Muscle of leg (tissue), 11 donors: ENCODE measurements around the gene UAP1L1. TPM values are rescaled to one million over a fixed set of nuclear protein-coding genes. Genes with fewer than 3 reads are reported as not detected.
A peak's percentile ranks its signal among the peaks of the same experiment; 100 is the strongest.

Experiments used
- DNase-seq: peaks from one replicate; pipeline ENCODE4 v3.0.0; 2013
- H3K27ac ChIP-seq: one replicate; pipeline ENCODE4 v1.5.1; 2013; ENCODE audit warnings: mild to moderate bottlenecking, low read length, control low read depth
- H3K27me3 ChIP-seq: one replicate; pipeline ENCODE4 v1.6.1; 2013; ENCODE audit warnings: low read length; ENCODE audit not compliant: control insufficient read depth, insufficient read depth
- H3K36me3 ChIP-seq: one replicate; pipeline ENCODE4 v1.6.1; 2013; ENCODE audit warnings: low read length; ENCODE audit not compliant: control insufficient read depth, insufficient read depth
- H3K4me1 ChIP-seq: one replicate; pipeline ENCODE4 v1.6.1; 2013; ENCODE audit warnings: low read length; ENCODE audit not compliant: control insufficient read depth, insufficient read depth
- H3K4me3 ChIP-seq: one replicate; pipeline ENCODE4 v1.5.1; 2013; ENCODE audit warnings: low read length, control low read depth
- H3K9me3 ChIP-seq: replicated peaks from 2 replicates; pipeline ENCODE4 v1.6.1; 2013; ENCODE audit warnings: low read depth, low read length; ENCODE audit not compliant: control insufficient read depth
- WGBS: methylation state at CpG from one replicate; pipeline ENCODE4 v1.1.5; 2013; ENCODE audit warnings: missing lambda C conversion rate; ENCODE audit not compliant: insufficient coverage; 5-methylcytosine and 5-hydroxymethylcytosine counted together
- polyA plus RNA-seq, 8 donors: library from polyadenylated mRNA; unstranded; fragments of 120-200 nt; gene quantifications; one replicate each; pipeline versions ENCODE4 v1.2.1 to v1.2.3, GENCODE V29; 2013; ENCODE audit warnings: inconsistent platforms in 1 of 8, low replicate concordance in 1 of 8; ENCODE audit not compliant: insufficient read length in 8 of 8, insufficient read depth in 1 of 8
- total RNA-seq: library from RNA; stranded (reverse); fragments of 120-200 nt; gene quantifications from one replicate; pipeline ENCODE4 v1.2.4, GENCODE V29; 2013

UAP1L1 gene
- total and polyA plus RNA-seq, 9 donors = 1.8 to 3.8 (median 2.1) TPM

GRCh38 chr9:137110911-137111787, 33.8 kb downstream of the UAP1L1 start:
- WGBS = 77% methylated on average over 19 of the region's 28 CpGs
- peaks cover 39% of the 10 kb centered on the region for H3K36me3 ChIP-seq

DNA sequence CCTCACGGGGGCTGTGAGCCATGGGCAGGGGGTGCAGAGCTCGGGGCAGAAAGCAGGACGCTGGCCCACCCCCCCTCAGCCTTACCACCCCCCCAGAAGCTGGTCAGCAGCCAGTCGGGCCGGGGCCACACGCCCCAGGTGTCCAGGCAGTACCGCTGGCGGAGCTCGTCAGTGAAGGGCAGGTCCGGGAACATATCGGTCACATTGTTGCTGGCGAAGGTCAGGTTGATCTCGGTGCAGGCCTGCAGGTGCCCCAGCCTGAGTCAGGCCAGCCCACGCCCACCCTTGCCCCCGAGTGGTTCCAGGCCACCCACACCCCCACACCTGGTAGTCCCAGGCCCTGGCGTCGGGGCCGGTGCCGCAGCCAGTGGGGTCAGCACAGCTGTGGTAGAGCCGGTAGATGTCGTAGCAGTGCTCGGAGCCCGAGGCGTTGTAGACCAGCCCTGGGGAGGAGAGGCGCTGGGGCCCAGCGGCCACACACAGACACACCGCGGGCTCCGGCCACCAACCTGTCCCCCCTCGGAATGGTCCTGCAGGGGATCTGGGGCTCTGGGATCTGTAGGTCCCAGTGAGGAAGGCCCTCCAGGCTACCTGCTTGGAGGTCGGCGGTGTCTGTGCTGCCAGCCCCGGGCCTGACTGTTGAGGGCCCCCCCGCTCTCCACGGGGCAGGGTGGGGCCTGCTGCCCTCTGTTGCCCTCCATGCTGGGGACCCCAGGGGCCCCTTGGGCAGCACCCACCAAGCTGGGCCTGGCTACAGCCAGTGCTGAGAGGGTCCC, 34.7 kb downstream of the UAP1L1 start:
- H3K27me3 ChIP-seq = peaks cover 23% of the 10 kb centered on the region
- peaks cover 14% of the 10 kb centered on the region for H3K4me1 ChIP-seq
- H3K9me3 ChIP-seq = no peaks in the 10 kb centered on the region
- peaks cover 32% of the 10 kb centered on the region for H3K36me3 ChIP-seq
- DNase-seq = no peak
- WGBS = 76% methylated on average over 29 of the region's 35 CpGs
- no peak overlapping the region for H3K4me3 ChIP-seq
- no peak overlapping the region for H3K27ac ChIP-seq

More at GRCh38 chr9:137110911-137111787, 33.8 kb downstream of the UAP1L1 start:
- no peak for DNase-seq
- H3K4me1 ChIP-seq = peaks cover 14% of the 10 kb centered on the region
- H3K4me3 ChIP-seq = no peak overlapping the region
- H3K27ac ChIP-seq = no peak overlapping the region
- H3K27me3 ChIP-seq = peaks cover 23% of the 10 kb centered on the region
- H3K9me3 ChIP-seq = no peaks in the 10 kb centered on the region

GRCh38 chr9:137112564-137113384, 35.5 kb downstream of the UAP1L1 start:
- no peak overlapping the region for H3K27ac ChIP-seq
- peaks cover 23% of the 10 kb centered on the region for H3K27me3 ChIP-seq
- WGBS = 82% methylated on average over 31 of the region's 42 CpGs
- no peak overlapping the region for H3K4me3 ChIP-seq
- no peak for DNase-seq
- peaks cover 24% of the 10 kb centered on the region for H3K36me3 ChIP-seq
- H3K4me1 ChIP-seq = peaks cover 14% of the 10 kb centered on the region
- no peaks in the 10 kb centered on the region for H3K9me3 ChIP-seq

DNA sequence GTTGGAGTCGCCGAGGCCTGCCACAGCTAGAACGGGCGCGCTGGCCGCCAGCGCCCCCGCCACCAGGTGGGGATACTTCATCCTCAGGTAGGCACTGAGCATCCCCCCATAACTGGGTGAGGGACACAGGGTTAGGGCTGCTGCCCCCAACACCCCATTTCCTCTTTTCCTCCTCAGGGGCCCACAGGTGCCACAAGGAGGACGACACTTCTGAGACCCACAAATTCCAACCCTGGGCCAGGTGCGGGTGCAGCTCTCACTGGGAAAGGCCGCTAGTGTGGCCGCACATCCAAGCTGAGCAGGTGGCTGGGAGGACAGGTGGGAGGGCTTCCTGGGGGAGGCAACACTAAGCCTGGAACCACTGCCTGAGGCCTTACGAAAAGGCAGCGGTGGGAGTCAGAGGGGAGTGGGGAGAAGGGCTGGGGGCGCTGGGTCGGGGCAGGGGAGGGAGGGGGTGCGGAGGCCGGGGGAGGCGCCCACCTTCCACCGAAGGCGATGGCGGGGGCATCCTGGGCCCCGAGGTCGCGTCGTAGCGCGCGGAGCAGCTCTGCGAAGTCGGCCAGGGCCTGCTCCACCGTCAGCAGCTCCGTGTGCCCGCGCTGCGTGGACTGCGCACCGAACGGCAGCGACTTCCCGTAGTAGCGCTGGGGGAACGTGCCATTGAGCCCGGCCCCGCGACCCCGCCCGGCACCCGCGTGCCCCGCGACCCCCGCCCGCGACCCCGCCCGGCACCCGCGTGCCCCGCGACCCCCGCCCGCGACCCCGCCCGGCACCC, 36.3 kb downstream of the UAP1L1 start:
- Histone ChIP-seq H3K27me3 (peaks cover 23% of the 10 kb centered on the region), H3K4me1 (peaks cover 14% of the 10 kb centered on the region), H3K4me3 (no peak overlapping the region), H3K27ac (no peak overlapping the region), H3K9me3 (no peaks in the 10 kb centered on the region), H3K36me3 (peaks cover 16% of the 10 kb centered on the region)
- no peak for DNase-seq
- 30% methylated on average over 40 of the region's 66 CpGs for WGBS

- no peak for DNase-seq
- H3K36me3 ChIP-seq = peaks cover 10% of the 10 kb centered on the region
- H3K27me3 ChIP-seq = peaks cover 23% of the 10 kb centered on the region
- under 1% methylated on average over 22 of the region's 45 CpGs for WGBS
- peak overlapping the region; percentile 32 for H3K4me3 ChIP-seq
- H3K9me3 ChIP-seq = no peaks in the 10 kb centered on the region
- peaks cover 14% of the 10 kb centered on the region for H3K4me1 ChIP-seq
- no peak overlapping the region for H3K27ac ChIP-seq
Observed at GRCh38 chr9:137114220-137114612, 36.9 kb downstream of the UAP1L1 start.

DNA sequence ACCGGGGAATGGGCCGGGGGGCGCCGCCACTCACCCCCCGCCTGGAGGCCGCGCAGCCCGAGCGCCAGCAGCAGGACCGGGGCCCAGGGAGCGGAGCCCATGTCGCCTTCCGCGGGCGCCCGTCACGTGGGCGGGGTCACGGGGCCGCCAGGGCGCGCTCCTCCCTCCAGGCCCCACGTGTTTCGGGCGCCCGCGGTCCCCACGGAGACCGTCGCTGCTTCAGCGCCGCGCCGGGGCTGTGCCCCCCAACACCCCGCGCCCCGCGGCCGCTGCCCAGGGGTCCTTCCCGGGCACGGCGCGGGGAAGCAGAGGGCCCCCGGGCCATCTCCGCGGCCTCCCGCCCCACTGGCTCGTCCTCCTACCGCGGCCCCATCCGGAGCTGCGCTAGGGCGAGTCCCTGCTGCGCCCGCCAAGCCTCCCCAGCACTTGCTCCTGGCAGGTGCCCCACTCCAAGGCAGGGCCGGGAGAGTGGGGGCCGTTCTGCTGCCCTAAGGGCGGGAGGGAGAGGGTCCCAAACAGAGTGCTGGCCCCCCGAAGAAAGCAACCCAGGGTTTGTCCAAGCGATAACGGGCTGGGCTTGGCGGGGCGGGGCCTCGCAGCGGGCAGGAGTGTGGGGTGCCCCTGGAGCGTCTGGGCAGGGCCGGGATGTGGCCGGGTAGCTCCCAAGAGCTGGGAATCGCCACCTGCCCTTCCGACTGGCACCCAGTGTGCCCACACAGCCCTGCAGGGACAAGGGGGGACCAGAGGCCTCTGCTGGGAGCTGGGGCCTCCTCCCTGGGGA, 37.5 kb downstream of the UAP1L1 start, which contains the start of gene DPP7:
DPP7 (minus strand) TSS at position 121 of the 781 bp plus-strand sequence; CDS start at position 101, 20 bp downstream.
- H3K4me1 ChIP-seq = peaks cover 14% of the 10 kb centered on the region
- 4% methylated on average over 68 of the region's 70 CpGs for WGBS
- H3K27me3 ChIP-seq = peaks cover 23% of the 10 kb centered on the region
- no peak within 1 kb of the TSS for H3K27ac ChIP-seq
- peak; percentile 61 for DNase-seq
- peaks cover 4% of the 10 kb centered on the region for H3K36me3 ChIP-seq
- peak within 1 kb of the TSS; percentile 32 for H3K4me3 ChIP-seq
- no peaks in the 10 kb centered on the region for H3K9me3 ChIP-seq

- Histone ChIP-seq H3K4me3 (no peak overlapping the region), H3K36me3 (no peaks in the 10 kb centered on the region), H3K9me3 (no peaks in the 10 kb centered on the region), H3K27ac (no peak overlapping the region), H3K27me3 (peaks cover 23% of the 10 kb centered on the region), H3K4me1 (peaks cover 14% of the 10 kb centered on the region)
- 72% methylated on average over 14 of the region's 21 CpGs for WGBS
- DNase-seq = no peak
Observed at GRCh38 chr9:137115394-137116026, 38.2 kb downstream of the UAP1L1 start.

DNA sequence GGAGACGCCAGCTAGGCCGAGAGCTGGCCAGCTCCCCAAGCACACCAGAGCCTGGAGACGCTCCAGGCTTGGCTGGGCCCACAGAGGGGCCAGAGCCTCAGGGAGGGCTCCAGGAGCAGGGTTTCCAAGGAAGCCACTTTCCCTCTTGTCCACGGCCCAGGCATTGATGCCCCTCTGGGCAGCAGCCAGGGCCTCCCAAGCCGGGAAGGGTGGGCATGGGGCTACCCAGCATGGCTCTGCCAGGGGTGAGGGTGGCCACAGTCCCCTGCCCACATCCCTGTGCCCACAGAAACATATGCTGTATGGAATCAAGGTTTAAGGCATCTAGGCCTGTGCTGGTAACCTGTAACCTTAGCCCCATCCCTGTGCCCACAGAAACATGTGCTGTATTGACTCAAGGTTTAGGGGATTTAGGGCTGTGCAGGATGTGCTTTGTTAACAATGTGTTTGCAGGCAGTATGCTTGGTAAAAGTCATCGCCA, 38.8 kb downstream of the UAP1L1 start:
- H3K27ac ChIP-seq = no peak overlapping the region

More for the DNA sequence above, 38.8 kb downstream of the UAP1L1 start:
- Histone ChIP-seq H3K4me1 (peaks cover 14% of the 10 kb centered on the region), H3K9me3 (no peaks in the 10 kb centered on the region), H3K4me3 (no peak overlapping the region), H3K36me3 (no peaks in the 10 kb centered on the region), H3K27me3 (peaks cover 23% of the 10 kb centered on the region)
- no peak for DNase-seq
- 51% methylated on average over 3 of the region's 6 CpGs for WGBS
